Mesothelial cell of epicardium (in vitro differentiated cells): ENCODE data around the gene CCL16. TPM values are rescaled to one million over a fixed set of nuclear protein-coding genes. Genes with fewer than 3 reads are reported as not detected.
"Not testable (repeated sequence)": the region's sequence is repeated elsewhere in the genome, so short reads cannot be mapped to it uniquely, and the experiment has no call there.

ENCODE experiments used
- DNase-seq, 2 experiments: peaks; one replicate each; pipeline ENCODE4 v3.0.0; 2021; ENCODE audit warnings: low spot score in 2 of 2; ENCODE audit not compliant: unreplicated experiment in 2 of 2
- H3K27ac Mint-ChIP-seq: 2 replicates; pipeline ENCODE4 v1.8.0; 2021; ENCODE audit warnings: mixed read lengths
- H3K27me3 Mint-ChIP-seq: 2 replicates; pipeline ENCODE4 v1.8.0; 2021; ENCODE audit warnings: low read depth, mixed read lengths
- H3K36me3 Mint-ChIP-seq: 2 replicates; pipeline ENCODE4 v1.8.0; 2021; ENCODE audit warnings: mixed read lengths
- H3K4me1 Mint-ChIP-seq: 2 replicates; pipeline ENCODE4 v1.8.0; 2021; ENCODE audit warnings: mixed read lengths
- H3K4me3 Mint-ChIP-seq: 2 replicates; pipeline ENCODE4 v1.8.0; 2021; ENCODE audit warnings: mild to moderate bottlenecking, moderate library complexity, mixed read lengths
- H3K9me3 Mint-ChIP-seq: 2 replicates; pipeline ENCODE4 v1.8.0; 2021; ENCODE audit warnings: mixed read lengths
- CTCF ChIP-seq: fragments of 200-600 bp; sonication (generic); IDR thresholded peaks from one replicate; pipeline ENCODE4 v1.5.0; 2021; ENCODE audit warnings: antibody characterized with exemption; ENCODE audit not compliant: unreplicated experiment
- total RNA-seq: library from RNA; stranded (reverse); gene quantifications from 3 replicates; pipeline ENCODE4 v1.2.1, GENCODE V29; 2021

Gene CCL16
- total RNA-seq, 1 donor from 2014 or later = not detected

- Mint-ChIP-seq H3K9me3 (peaks cover 8% of the 10 kb centered on the region), H3K27me3 (peaks cover 46% of the 10 kb centered on the region), H3K36me3 (no peaks in the 10 kb centered on the region), H3K4me1 (no peaks in the 10 kb centered on the region), H3K4me3 (no peak overlapping the region), H3K27ac (no peak overlapping the region)
- no peak for DNase-seq
- no peak for TF ChIP-seq CTCF
Observed at GRCh38 chr17:35998756-35999155, 17.5 kb upstream of the CCL16 start.

- H3K27ac Mint-ChIP-seq = no peak overlapping the region
- no peak overlapping the region for H3K4me3 Mint-ChIP-seq
- H3K36me3 Mint-ChIP-seq = no peaks in the 10 kb centered on the region
- H3K27me3 Mint-ChIP-seq = peaks cover 48% of the 10 kb centered on the region
- peaks cover 8% of the 10 kb centered on the region for H3K9me3 Mint-ChIP-seq
- DNase-seq = no peak
- no peak for TF ChIP-seq CTCF
- H3K4me1 Mint-ChIP-seq = no peaks in the 10 kb centered on the region
Observed at GRCh38 chr17:35998018-35998545, 16.8 kb upstream of the CCL16 start.

GRCh38 chr17:35995346-35995745, 14.0 kb upstream of the CCL16 start:
- H3K27me3 Mint-ChIP-seq = peaks cover 50% of the 10 kb centered on the region
- H3K36me3 Mint-ChIP-seq, H3K27ac Mint-ChIP-seq, DNase-seq, H3K9me3 Mint-ChIP-seq, H3K4me1 Mint-ChIP-seq, H3K4me3 Mint-ChIP-seq: not testable (repeated sequence)

- Mint-ChIP-seq H3K9me3 (peaks cover 18% of the 10 kb centered on the region), H3K4me3 (no peak overlapping the region), H3K36me3 (no peaks in the 10 kb centered on the region), H3K27me3 (peaks cover 46% of the 10 kb centered on the region), H3K4me1 (no peaks in the 10 kb centered on the region), H3K27ac (no peak overlapping the region)
- no peak for TF ChIP-seq CTCF
- DNase-seq = no peak
Observed at GRCh38 chr17:35991075-35991474, 9.8 kb upstream of the CCL16 start.

- H3K9me3 Mint-ChIP-seq = peaks cover 10% of the 10 kb centered on the region
- H3K4me1 Mint-ChIP-seq = no peaks in the 10 kb centered on the region
- no peak overlapping the region for H3K4me3 Mint-ChIP-seq
- H3K27me3 Mint-ChIP-seq = peaks cover 41% of the 10 kb centered on the region
- TF ChIP-seq CTCF = no peak
- no peak for DNase-seq
- no peak overlapping the region for H3K27ac Mint-ChIP-seq
- H3K36me3 Mint-ChIP-seq = no peaks in the 10 kb centered on the region
Observed at GRCh38 chr17:35988164-35988563, 6.9 kb upstream of the CCL16 start.

GRCh38 chr17:35986643-35987042, 5.3 kb upstream of the CCL16 start, which contains the start of gene CCL14:
Gene CCL14, minus strand, starts transcription at chr17:35986729. Its CDS starts 80 bp downstream, at chr17:35986649.
- Mint-ChIP-seq H3K4me3 (no peak within 1 kb of the TSS), H3K27ac (no peak within 1 kb of the TSS), H3K36me3 (no peaks in the 10 kb centered on the region), H3K9me3 (peaks cover 10% of the 10 kb centered on the region), H3K27me3 (peaks cover 46% of the 10 kb centered on the region), H3K4me1 (no peaks in the 10 kb centered on the region)
- no peak for TF ChIP-seq CTCF
- DNase-seq = no peak
